Fibroblast of the aortic adventitia (primary cell): ENCODE results near the gene ZNF581. TPM values are rescaled to one million over a fixed set of nuclear protein-coding genes. Genes with fewer than 3 reads are reported as not detected.

Experiments used
- DNase-seq: peaks from one replicate; pipeline ENCODE4 v3.0.0-alpha.2; 2010; ENCODE audit warnings: low read depth
- H3K4me3 ChIP-seq: 2 replicates; pipeline ENCODE4 v1.5.1; 2011; ENCODE audit warnings: low read depth, mild to moderate bottlenecking, control low read depth, low read length, moderate library complexity
- total RNA-seq: library from RNA; depleted of rRNA; stranded (reverse); fragments of >200 nt; gene quantifications from 2 replicates; pipeline ENCODE4 v1.2.3, GENCODE V29; 2012; ENCODE audit warnings: low replicate concordance
- TF ChIP-seq, protein P1 (sequence below): IDR thresholded peaks from 2 replicates; pipeline ENCODE4 v1.5.1; 2011; ENCODE audit warnings: mild to moderate bottlenecking, low read length, control low read depth, inconsistent platforms; ENCODE audit not compliant: insufficient read depth

The ZNF581 gene
- total RNA-seq, 1 donor: 13.9 TPM

DNA sequence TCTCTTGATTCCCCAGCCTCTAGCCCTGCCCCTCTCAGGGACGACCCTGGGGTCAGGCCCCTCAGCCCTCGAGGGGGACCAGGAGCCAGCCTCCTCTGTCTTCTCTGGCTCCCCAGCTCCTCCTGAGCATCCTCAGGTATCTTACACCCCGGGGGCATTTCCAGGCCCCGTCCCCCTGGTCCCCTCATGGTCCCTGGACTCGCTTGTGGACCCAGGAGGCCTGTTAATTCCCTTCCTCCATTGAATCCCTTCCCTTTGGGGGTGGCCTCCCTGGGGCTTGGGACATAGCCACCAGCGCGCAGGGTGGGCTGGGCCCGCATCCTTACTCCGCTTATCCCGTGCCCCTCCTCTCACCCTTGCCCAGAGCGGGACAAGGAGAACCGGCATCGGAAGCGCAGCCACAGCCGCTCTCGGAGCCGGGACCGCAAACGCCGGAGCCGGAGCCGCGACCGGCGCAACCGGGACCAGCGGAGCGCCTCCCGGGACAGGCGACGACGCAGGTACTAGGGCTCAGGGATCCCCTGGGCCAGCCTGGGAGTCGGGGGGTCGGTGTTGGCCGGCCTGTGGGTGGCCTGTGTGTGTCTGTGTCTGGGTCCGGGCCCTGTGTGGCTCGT lies 15.5 kb downstream of the ZNF581 start:
- no peak for DNase-seq
- TF ChIP-seq, protein P1, sequence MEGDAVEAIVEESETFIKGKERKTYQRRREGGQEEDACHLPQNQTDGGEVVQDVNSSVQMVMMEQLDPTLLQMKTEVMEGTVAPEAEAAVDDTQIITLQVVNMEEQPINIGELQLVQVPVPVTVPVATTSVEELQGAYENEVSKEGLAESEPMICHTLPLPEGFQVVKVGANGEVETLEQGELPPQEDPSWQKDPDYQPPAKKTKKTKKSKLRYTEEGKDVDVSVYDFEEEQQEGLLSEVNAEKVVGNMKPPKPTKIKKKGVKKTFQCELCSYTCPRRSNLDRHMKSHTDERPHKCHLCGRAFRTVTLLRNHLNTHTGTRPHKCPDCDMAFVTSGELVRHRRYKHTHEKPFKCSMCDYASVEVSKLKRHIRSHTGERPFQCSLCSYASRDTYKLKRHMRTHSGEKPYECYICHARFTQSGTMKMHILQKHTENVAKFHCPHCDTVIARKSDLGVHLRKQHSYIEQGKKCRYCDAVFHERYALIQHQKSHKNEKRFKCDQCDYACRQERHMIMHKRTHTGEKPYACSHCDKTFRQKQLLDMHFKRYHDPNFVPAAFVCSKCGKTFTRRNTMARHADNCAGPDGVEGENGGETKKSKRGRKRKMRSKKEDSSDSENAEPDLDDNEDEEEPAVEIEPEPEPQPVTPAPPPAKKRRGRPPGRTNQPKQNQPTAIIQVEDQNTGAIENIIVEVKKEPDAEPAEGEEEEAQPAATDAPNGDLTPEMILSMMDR: no peak
- H3K4me3 ChIP-seq: no peak overlapping the region

DNA sequence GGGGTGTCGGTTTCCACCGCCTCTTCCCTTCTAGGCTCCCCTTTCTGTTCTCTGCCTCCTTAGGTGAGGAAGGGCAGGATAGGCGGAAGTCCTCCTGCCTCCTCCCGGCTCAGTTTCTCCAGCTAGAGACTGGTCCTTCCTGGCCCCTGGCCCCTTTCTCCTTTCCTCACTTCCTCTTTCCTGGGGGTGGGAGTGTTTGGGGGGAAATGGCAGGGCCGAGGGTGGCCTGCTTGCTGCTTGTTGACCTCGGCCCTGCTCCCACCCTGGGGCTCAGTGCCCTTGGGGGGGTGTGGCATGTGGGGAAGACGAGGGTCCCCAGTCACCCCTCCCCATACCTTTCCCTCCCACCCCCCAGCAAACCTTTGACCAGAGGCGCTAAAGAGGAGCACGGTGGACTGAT lies 16.4 kb downstream of the ZNF581 start:
- no peak overlapping the region for H3K4me3 ChIP-seq
- DNase-seq: no peak
- TF ChIP-seq, protein P1: no peak

DNA sequence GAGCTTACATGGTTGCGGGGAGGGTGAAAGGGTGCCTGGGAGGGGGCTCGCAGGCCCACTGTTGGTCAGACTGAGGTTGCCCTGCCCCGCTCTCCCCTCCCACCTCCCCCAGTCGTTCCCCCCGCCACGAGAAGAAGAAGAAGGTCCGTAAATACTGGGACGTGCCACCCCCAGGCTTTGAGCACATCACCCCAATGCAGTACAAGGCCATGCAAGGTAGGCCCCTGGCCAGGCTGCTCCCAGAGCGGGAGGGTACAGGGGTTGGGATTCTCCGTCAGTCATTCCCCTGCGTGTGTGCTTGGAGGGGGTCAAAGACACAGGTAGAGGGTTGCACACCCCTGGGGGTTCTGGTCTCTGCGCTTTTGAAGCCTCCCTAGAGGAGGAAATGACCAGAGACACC lies 17.0 kb downstream of the ZNF581 start:
- DNase-seq: no peak
- H3K4me3 ChIP-seq: no peak overlapping the region
- TF ChIP-seq, protein P1: no peak

DNA sequence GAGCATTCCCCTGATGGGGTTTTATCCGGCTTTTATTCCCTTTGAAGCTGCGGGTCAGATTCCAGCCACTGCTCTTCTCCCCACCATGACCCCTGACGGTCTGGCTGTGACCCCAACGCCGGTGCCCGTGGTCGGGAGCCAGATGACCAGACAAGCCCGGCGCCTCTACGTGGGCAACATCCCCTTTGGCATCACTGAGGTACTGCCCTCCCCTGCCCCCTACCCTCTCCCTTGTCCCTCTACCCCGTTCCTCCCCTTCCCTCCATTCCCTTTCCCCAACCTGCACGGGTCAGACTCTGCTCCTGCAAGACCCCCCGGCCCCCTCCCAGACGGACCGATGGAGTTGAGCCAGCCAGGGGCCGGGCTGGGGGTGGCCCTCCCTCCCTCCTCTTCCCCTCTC lies 17.5 kb downstream of the ZNF581 start:
- H3K4me3 ChIP-seq: no peak overlapping the region
- TF ChIP-seq, protein P1: no peak
- DNase-seq: no peak

DNA sequence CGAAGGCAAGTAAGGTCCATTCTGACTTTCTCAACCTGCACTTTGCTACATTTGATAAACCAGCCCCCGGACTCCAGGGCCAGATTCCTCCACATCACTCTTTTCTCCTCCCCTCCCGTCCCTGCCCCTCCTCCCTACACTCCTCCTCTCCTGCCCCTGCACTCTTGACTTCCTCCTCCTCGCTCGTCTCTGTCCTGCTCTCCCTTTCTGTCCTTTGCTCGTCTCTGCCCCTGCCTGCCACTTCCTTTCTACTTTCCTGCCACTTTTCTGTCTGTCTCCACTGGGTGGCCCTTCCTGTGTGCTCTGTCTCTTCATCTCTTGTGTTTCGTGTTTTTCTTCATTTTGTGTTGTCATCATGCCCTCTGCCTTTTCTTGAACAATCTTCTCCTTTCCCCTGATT lies 18.4 kb downstream of the ZNF581 start:
- TF ChIP-seq, protein P1: no peak
- no peak for DNase-seq
- no peak overlapping the region for H3K4me3 ChIP-seq

DNA sequence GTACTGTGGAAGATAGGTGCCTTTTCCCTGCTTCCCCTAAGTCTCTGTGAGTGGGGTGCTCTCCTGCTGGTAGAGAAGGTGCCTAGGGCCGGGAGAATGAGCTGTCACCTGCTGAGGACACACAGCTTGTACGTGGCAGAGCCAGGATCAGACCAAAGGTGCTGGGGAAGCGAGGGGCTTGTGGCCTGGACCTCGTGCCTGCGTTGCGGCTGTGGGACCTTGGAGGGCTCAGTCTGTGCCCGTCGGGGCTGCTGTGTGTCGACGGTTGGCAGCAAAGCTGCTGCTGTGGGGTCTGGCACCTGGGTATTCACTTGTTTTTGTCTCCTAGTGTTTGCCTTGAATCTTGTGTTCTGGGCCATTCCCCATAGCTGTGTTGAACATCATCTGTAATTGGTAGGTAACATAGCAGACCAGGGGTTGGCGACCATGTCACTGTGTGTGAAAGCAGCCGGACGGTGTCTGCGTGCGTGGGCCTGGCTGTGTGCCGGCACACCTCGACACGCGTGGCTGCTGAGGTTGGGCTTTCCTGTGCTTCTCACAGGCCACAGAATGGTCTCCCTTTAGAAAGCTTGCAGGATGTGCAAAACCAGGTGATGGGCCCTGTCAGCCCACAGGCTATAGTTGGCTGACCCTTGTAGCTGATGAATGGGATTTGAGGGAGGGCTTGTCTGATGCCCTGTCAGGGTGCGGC lies 20.5 kb downstream of the ZNF581 start:
- no peak for DNase-seq
- TF ChIP-seq, protein P1: no peak
- no peak overlapping the region for H3K4me3 ChIP-seq
